GM21390 (cell line): ENCODE data around the gene RIN3.
A peak's percentile ranks its signal among the peaks of the same experiment; 100 is the strongest.

ENCODE experiments used
- ATAC-seq: cut with Tn5 transposase; IDR thresholded peaks from one replicate; pipeline ENCODE4 v1.9.1; 2021; ENCODE audit not compliant: unreplicated experiment

Gene RIN3

DNA sequence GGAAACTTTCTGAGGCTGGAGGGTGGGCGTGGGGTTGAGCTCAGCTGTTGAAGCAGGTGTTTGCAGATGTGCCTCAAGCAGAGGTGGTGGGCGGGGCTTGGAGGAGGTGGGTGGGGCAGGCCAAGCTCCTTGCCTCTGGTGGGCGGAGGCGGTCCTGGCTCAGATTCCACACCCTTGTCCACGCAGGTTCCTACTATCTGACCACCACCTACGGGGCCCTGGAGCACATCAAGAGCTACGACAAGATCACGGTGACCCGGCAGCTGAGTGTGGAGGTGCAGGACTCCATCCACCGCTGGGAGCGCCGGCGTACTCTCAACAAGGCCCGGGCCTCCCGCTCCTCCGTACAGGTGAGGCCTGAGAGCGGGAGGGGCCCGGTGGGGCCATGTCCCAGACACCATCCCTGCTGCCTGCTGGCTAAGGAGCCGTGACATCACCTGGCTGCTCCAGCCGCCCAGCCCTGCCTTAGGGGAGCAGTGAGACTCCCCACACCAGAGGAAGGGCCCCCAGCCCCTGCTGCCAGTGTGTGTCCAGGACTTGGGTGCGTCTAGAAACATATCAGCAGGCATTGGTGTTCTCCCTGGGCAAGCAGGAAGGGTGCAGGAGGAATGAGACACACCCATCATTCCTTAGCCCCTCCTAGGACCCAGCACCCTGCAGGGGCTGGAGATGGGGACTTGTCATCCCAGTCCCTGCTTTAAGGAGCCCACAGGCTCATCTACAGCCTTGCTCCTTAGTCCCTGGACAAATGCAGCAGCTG is 171.4 kb downstream of the RIN3 start:
- no peak for ATAC-seq

DNA sequence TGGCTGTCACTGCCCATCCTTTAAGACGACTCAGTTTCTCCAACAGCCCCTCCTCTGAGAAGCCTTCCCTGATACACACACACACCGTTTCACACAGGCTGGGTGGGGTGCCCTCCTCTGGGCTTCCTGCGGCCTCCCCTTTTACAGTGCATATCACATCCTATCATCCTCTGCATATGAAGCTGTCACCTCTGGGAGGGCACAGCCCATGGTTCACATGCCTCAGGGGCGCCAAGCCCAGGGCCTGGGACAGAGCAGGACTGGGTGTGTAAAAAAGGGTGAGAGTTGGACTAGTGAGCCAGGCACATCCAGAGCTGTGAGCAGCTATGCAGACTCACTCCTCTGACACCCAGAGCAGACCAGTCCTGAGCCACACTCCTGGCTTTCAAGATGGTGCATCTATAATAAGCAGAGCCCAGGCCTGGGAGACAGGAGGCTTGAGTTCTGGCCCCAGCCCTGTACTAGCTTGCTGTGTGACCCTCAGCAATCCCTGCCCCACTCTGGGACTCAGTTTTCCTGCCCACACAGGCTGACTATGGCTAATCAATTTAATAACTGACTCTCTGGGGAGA is 172.3 kb downstream of the RIN3 start:
- ATAC-seq = no peak

DNA sequence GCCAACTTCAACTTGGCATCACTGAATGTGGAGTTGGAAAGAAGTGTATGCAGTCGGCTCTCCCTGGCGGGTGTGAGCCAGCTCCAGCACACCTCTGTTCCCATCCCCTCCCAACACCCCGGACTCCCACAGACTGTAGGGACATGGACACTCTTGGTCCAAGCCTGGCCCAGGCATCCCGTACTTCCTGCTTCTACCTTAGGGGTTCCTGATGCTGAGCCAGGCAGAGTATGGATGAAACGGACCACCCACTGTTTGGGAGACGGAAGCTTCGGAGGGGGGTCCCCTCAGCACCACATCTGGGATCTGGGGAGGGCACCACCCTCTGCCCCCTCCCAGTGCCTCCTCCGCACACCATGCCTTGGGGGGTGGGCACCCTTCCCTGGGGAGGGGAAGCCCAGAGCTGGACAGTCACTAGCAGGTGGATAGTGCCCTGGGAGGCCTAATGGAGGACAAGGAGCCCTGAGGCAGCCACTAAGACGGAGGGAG is 172.9 kb downstream of the RIN3 start:
- no peak for ATAC-seq

DNA sequence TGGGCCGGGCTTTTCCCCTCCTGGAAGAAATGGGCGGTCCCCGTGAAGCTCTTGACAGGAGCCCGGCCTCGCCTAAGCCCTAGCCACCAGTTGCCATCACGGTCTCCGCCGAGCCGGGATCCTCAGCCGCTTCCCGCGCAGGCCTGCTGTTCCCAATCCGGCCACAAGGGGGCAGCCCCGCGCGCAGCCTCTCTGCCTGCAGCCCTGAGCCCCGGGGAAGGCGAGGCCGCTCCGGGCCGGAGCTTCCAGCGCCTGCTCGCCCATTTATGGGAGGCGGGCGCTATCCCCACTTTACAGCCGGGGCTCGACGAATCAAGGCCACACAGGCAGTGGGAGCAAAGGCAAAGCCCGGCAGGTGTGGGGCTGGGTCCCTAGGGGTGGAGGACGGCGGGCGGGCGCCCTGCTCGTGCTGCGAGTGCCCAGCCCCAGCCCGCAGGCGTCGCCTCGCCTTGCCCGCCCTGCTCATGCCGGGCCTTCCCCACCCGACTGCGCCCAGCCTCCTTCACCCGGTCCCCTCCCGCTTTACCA is 173.4 kb downstream of the RIN3 start:
- ATAC-seq = no peak

DNA sequence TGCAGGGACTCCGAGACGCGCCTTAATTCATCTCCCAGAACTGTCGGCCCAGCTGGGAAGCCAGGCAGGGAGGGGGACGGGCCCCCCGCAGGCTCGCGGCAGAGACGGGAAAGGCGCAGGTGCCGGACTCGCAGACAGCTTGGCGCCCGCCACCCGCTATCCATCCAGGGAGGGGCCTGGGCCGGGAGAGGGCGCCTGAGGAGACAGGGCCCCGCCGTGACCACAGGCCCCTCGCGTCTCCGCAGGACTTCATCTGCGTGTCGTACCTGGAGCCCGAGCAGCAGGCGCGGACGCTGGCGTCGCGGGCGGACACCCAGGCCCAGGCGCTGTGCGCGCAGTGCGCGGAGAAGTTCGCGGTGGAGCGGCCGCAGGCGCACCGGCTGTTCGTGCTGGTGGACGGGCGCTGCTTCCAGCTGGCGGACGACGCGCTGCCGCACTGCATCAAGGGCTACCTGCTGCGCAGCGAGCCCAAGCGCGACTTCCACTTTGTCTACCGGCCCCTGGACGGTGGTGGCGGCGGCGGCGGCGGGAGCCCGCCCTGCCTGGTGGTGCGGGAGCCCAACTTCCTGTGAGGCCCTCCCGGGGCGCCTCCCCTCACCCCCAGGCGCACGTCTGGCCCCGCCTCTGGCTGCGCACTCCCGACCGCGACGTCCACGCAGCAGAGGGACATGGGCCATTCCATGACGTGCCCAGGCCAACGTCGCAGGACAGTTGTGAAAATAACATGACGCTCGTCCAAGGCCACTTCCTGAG is 174.3 kb downstream of the RIN3 start:
- no peak for ATAC-seq

DNA sequence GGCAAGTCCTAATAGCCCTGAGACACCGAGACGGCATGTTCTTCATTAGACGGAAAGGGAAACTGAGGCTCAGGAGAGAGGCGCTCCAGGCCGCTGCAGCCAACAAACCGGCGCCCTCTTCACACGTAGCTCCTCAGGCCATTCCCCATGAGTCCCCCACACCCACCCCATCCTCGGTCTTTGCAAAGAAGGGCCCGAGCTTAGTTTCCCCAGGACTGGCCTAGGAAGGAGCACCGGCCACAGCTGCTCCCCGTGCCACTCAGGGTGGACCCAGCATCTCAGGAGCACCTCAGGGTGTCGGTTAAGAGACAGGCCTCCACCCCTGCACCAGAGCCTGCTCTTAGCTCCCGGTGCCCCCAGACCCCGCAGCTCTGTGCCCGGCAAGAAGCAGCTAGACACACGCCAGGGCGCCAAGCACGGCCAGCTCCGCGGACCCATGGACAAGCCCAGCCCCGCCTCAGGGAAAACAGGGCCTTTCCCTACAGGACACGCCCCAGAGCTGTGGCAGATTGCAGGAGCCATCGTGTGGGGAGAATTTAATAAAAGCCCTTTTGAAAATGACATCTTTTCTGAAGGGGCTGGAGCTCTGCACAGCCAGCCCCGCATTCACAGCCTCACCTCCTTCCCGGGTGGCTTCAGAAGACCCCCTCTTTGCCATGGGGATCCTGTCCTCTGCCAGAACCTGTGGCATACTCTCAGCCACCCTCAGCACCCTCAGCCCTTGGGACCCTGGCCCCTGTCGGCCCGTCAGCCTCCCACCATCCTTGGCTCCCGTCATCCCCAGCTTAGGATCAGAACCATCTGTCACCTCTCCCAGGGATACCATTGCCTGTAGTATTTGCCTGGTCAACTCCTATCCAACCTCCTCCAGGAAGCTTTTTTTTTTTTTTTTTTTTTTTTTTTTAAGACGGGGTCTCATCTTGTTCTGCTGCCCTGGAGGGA is 175.1 kb downstream of the RIN3 start:
- no peak for ATAC-seq

DNA sequence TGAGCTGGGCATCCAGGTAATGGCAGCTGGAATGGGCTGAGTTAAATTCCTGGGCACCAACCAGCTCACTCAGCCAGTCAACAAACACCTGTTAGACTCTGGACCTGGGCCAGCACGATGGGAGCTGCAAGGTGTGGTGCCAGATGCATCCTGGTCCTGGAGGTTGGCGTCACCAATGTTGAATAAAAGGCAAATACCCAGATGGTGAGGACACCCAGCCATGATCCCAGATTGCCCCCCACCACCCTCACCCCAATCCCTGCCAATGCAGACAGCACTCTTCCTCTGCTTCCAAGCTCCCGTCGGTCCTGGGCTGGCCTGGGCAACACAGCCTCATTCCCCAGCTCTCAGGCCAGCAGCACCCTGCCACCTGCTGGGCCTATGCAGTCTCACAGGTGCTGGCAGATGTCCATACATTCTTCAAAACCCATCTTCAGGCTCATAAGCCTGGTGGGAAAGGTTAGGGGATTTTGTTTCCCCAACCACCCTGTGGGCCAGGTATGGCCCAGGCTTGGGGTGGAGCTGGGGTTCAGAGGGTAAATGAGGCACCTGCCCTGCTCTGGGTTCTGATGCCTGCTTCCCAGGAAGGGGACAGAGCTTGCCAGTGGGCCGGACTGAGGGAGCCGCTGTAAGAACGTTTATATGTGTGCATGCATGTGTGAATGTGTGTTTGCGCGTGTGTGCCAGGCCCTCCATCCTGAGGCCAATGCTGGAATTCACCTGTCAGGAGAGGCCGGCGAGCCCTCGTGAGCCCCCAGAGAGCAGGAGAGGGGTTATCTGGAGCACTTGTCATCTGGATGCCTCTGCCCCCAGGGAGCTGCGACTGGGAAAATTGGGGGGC is 176.8 kb downstream of the RIN3 start:
- ATAC-seq = no peak

DNA sequence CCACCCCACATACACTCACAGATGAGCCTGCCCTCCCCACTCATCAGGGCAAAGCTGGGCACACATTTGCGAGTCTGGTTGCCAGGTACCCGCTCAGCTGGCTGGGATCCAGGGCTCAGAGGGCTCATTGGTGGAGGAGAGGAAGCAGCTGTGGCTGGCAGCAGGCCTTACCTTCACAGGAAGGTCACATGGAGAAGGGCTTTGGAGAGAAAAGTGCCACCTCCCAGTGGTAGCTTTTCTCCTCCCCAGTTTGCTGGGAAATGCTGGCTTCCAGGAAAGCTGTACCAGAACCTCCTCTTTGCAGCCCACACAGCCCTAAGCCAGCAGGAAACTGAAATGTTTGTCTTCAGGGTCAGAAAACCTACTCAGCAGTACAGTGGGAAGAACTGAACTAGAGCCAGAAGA is 179.2 kb downstream of the RIN3 start:
- no peak for ATAC-seq

DNA sequence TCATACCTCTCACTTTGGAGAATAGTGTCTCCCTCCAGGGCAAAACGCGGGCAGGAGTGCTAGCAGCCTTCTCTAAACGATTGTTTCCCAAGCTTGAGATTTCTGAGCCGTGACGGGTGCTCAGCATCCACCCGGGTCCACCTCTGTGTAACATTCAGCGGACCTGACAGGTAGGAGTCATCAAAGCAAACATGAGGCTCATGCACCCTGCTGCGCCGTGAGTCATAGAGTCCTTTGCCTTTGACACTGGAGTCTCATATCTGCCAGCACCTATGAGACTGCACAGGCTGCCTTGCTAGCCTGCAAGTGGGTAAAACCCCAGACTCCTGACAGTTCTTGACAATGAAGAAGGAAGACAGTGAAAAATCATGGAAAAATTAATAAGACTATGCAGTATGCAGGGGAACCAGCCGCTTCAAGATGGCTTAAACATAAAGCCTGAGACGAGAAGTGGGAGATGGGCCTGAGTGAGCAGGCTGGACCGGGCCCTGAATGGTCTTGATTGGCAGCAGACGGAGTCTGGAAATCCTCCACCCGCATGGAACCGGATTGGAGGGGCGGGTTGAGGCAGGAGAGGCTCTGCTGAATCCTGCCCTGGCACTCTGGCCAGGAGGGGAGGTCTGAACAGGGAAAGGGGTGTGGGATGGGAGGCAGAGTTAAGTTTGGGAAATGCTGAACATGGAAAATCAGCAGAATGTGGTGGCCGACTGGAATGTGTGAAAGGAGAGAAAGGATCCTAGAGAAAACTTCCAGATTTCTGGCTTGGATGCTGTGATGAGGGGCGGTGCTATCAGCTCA is 180.6 kb downstream of the RIN3 start:
- no peak for ATAC-seq

DNA sequence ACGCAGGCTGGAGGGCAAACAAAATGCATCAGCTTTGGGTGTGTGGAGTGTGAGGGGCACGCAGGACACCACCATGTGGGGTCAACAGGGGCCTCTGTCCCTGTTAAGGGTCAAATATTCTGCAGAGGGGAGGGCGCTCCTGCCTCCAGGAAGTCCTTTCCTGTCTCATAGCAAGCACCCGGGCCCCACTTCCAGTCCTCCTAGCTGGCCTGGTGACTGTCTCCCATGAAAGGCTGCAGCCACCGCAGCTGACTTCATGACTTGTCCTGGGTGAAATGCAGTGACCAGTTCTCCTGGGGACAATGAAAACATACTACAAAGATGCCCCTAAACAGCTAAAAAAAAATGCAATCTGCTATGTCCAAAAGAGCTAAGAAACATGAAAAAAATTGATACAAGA is 181.2 kb downstream of the RIN3 start:
- ATAC-seq = no peak

DNA sequence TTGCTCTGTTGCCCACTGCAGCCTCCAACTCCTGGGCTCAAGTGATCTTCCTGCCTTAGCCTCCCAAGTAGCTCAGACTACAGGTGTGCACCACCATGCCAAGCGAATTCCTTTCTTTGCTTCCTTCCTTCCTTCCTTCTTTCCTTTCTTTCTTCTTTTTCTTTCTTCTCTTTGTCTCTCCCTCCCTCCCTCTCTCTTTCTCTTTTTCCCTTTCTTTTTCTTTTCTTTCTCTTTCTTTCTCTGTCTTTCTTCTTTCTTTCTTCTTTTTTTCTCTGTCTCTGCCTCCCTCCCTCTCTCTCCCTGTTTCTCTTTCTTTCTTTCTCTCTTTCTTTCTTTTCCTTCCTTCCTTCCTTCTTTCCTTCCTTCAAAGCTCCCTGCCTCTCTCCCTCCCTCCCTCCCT is 182.0 kb downstream of the RIN3 start:
- ATAC-seq = no peak

DNA sequence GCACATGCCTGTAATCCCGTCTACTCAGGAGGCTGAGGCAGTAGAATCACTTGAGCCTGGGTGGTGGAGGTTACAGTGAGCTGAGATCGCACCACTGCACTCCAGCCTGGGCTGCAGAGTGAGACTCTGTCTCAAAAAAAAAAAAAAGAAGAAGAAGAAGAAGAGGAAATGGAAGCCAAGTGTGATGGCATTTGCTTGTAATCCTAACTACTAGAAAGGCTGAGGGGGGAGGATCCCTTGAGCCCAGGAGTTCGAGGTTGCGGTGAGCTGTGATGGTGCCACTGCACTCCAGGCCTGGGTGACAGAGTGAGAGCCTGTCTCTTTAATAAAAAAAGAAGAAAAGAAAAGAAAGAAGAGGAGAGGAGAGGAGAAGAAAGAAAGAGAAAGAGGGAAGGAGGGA is 182.8 kb downstream of the RIN3 start:
- ATAC-seq = no peak

DNA sequence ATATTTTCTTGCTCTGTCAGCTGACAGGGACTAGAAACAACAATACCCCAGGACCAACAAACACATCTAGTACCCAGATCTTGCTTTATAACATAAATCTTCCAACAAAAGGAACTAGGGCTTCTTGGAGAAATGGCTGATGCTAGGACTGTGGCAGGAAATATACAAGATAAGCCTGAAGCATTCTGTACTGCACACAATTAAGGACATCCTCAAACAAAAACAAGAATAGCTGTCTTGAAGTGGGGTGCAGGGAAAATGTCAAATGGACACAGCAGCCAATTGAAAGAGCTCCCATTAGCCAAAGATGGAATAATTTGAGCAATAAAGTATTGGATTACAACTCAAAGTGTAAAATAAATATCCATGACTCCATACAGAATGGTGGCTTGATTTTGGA is 184.8 kb downstream of the RIN3 start:
- ATAC-seq = no peak

DNA sequence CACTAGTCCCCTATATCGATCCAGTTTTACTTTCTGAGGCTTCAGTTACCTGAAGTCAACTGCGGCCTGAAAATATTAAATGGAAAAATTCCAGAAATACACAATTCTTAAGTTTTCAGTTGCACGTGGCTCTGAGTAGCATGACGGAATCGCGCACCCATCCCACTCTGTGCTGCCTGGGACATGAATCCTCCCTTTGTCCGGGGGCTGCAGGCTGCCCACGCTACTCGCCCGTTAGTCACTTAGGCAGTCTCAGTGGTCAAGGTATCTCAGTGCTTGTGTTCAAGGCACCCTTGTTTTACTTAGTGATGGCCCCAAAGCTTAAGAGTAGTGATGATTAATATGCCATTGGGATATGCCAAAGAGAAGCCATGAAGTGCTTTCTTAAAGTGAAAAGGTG is 188.2 kb downstream of the RIN3 start:
- ATAC-seq = no peak

DNA sequence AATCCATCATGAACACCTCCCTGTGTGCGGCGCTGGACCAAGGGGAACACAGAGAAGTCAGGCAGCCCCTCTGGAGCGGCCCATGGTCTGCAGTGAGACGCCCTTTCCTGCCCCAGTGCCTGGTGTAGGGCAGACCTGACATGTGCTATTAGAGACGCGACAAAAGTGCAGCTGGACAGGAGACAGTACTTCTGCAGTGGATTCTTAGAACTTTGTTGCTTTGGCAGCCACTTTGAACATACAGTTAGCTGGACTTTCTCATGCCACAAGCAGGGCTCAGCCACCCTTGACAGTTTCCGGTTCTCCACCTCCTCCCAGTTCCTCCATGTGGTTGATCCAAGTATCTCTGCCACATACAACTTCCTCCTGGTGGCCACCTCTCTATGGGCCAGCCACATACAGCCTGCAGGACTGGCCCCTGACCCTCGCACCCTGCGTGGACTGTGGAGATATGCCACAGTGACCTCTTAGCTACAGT is 188.9 kb downstream of the RIN3 start:
- ATAC-seq = no peak

DNA sequence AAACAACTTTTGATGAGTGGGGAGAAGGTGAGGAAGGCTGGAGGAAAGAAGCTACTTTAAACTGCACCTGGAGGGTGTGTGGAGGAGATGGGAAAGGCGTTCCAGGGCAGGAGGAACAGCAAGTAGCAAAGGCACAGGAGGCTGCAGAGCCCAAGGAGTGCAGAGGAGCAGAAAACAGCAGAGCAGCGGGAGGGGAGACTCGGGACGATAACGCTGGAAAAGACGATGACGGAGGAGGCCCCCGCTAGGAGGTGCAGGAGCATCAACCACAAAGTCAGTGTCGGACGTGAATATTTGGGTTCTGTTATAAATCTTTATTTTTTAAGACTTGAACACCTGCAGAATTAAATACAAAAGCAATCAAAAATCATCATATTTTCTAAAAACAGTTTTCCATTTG is 189.9 kb downstream of the RIN3 start:
- no peak for ATAC-seq

DNA sequence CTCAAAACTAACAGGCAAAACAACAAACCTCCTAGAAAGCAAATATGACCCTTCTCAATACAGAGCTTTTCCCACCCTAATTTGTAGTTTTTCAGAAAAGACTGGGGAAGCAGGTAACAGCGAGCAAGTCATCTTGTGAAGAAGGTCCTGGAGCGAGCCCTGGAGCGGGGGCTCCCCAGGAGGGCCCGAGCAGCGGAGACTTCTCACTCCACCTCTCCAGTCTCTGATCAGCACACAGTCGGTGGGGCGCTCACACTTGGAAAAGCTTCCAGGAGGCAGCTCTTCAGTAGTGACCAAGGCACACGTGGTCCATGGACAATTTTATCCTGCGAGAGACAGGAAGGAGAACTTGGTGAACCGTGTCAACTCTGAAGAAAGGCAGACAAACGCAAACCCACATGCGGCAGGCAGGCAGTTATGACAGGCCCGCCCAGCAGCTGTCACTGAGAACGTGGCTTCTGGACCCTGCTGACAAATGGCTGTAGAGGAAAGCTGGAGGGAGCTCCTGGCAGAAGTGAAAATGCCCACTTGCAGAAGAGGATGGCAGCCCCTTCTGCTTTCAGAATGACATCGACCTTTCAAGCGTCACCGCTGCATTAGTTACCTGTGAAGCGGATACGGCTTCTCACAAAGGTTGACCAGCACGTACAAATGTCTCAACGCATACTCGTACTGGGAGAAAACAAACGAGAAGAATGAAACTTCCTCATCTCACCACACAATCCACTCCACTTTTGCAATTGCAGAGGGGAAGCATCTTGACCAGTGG is 190.6 kb downstream of the RIN3 start:
- ATAC-seq = peak; percentile 92

DNA sequence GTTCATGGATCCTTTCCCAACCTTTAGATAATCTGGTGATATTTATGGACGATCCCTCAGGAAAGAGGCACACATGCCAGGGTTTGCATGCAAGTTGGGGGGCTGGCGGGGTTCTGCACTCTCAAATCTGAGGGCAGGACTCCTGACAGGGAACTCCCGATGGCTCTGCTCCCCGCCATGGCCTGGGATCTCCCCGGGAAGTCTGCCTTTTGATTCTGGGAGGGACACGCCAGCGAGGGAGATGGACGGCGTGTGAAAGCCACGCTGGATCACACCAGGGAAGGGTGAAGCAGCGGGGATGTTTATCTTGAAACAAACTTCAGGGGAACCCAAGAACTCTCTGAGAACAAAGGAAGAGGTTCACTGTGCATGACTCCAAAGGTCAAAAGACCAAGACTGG is 191.2 kb downstream of the RIN3 start:
- ATAC-seq = no peak
